HL-60 (cell line): Measurements from ENCODE around the gene MBNL1.

Experiments
- DNase-seq, 2 experiments: peaks; one replicate each; pipeline ENCODE4 v3.0.0-alpha.2; 2010 to 2020; ENCODE audit warnings: low read depth in 1 of 2, low spot score in 1 of 2
- H3K27ac ChIP-seq: fragments of 250-450 bp; sonication (Bioruptor Pico); replicated peaks from 2 replicates; pipeline ENCODE4 v1.5.1; 2020; ENCODE audit warnings: mild to moderate bottlenecking, moderate library complexity
- H3K27me3 ChIP-seq: fragments of 250-450 bp; sonication (Bioruptor Pico); 2 replicates; pipeline ENCODE4 v1.5.1; 2021; ENCODE audit warnings: mild to moderate bottlenecking, moderate library complexity; ENCODE audit not compliant: insufficient read depth, poor library complexity, severe bottlenecking
- H3K4me3 ChIP-seq: replicated peaks from 2 replicates; pipeline ENCODE4 v1.5.1; 2011; ENCODE audit warnings: mild to moderate bottlenecking, control low read depth, low read length; ENCODE audit not compliant: insufficient read depth
- CTCF ChIP-seq: IDR thresholded peaks from one replicate; pipeline ENCODE4 v1.5.1; 2011; ENCODE audit warnings: low read length, control low read depth, inconsistent platforms; ENCODE audit not compliant: insufficient read depth
- GABPA ChIP-seq: IDR thresholded peaks from 2 replicates; pipeline ENCODE4 v1.6.1; 2012; ENCODE audit warnings: low read depth
- POLR2AphosphoS5 ChIP-seq: IDR thresholded peaks from 2 replicates; pipeline ENCODE4 v1.6.1; 2012; ENCODE audit warnings: low read depth
- REST ChIP-seq: IDR thresholded peaks from 2 replicates; pipeline ENCODE4 v1.6.1; 2012; ENCODE audit warnings: low read depth; ENCODE audit not compliant: insufficient replicate concordance
- SPI1 ChIP-seq: IDR thresholded peaks from 2 replicates; pipeline ENCODE4 v1.6.1; 2012; ENCODE audit warnings: low read depth, mild to moderate bottlenecking, borderline replicate concordance

The MBNL1 gene

GRCh38 chr3:152280539-152280938 lies 11.8 kb downstream of the MBNL1 start:
- DNase-seq = no peak
- no peak overlapping the region for H3K4me3 ChIP-seq
- H3K27me3 ChIP-seq = no peaks in the 10 kb centered on the region
- TF ChIP-seq GABPA (no peak), REST (no peak), SPI1 (no peak), CTCF (no peak), POLR2AphosphoS5 (no peak)
- H3K27ac ChIP-seq = no peak overlapping the region

- H3K27ac ChIP-seq = no peak overlapping the region
- no peak for TF ChIP-seq CTCF
- no peak for TF ChIP-seq GABPA
- TF ChIP-seq SPI1 = no peak
- TF ChIP-seq POLR2AphosphoS5 = no peak
- no peak for TF ChIP-seq REST
- no peak for DNase-seq
- H3K27me3 ChIP-seq = no peaks in the 10 kb centered on the region
- no peak overlapping the region for H3K4me3 ChIP-seq
Measured at GRCh38 chr3:152281133-152281713, 12.5 kb downstream of the MBNL1 start.

GRCh38 chr3:152282813-152283212 lies 14.1 kb downstream of the MBNL1 start:
- Histone ChIP-seq H3K27me3 (no peaks in the 10 kb centered on the region), H3K27ac (no peak overlapping the region), H3K4me3 (no peak overlapping the region)
- DNase-seq = no peak
- no peak for TF ChIP-seq SPI1
- TF ChIP-seq GABPA = no peak
- no peak for TF ChIP-seq CTCF
- TF ChIP-seq POLR2AphosphoS5 = no peak
- TF ChIP-seq REST = no peak
